ENCODE data around the gene NINL.
"Not testable (repeated sequence)": the region's sequence is repeated elsewhere in the genome, so short reads cannot be mapped to it uniquely, and the experiment has no call there.

DNA sequence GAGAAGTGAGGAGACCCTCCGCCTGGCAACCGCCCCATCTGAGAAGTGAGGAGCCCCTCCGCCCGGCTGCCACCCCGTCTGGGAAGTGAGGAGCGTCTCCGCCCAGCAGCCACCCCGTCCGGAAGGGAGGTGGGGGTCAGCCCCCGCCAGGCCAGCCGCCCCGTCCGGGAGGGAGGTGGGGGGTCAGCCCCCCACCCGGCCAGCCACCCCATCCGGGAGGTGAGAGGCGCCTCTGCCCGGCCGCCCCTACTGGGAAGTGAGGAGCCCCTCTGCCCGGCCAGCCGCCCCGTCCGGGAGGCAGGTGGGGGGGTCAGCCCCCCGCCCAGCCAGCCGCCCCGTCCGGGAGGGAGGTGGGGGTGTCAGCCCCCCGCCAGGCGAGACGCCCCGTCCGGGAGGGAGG lies 23.6 kb downstream of the NINL start:
- TF ChIP-seq, protein P1, sequence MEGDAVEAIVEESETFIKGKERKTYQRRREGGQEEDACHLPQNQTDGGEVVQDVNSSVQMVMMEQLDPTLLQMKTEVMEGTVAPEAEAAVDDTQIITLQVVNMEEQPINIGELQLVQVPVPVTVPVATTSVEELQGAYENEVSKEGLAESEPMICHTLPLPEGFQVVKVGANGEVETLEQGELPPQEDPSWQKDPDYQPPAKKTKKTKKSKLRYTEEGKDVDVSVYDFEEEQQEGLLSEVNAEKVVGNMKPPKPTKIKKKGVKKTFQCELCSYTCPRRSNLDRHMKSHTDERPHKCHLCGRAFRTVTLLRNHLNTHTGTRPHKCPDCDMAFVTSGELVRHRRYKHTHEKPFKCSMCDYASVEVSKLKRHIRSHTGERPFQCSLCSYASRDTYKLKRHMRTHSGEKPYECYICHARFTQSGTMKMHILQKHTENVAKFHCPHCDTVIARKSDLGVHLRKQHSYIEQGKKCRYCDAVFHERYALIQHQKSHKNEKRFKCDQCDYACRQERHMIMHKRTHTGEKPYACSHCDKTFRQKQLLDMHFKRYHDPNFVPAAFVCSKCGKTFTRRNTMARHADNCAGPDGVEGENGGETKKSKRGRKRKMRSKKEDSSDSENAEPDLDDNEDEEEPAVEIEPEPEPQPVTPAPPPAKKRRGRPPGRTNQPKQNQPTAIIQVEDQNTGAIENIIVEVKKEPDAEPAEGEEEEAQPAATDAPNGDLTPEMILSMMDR (IDR thresholded peaks at IDR 0.05; ENCODE audit: low read depth, low read length, missing input control) = not testable (repeated sequence)
- TF ChIP-seq, protein P2, sequence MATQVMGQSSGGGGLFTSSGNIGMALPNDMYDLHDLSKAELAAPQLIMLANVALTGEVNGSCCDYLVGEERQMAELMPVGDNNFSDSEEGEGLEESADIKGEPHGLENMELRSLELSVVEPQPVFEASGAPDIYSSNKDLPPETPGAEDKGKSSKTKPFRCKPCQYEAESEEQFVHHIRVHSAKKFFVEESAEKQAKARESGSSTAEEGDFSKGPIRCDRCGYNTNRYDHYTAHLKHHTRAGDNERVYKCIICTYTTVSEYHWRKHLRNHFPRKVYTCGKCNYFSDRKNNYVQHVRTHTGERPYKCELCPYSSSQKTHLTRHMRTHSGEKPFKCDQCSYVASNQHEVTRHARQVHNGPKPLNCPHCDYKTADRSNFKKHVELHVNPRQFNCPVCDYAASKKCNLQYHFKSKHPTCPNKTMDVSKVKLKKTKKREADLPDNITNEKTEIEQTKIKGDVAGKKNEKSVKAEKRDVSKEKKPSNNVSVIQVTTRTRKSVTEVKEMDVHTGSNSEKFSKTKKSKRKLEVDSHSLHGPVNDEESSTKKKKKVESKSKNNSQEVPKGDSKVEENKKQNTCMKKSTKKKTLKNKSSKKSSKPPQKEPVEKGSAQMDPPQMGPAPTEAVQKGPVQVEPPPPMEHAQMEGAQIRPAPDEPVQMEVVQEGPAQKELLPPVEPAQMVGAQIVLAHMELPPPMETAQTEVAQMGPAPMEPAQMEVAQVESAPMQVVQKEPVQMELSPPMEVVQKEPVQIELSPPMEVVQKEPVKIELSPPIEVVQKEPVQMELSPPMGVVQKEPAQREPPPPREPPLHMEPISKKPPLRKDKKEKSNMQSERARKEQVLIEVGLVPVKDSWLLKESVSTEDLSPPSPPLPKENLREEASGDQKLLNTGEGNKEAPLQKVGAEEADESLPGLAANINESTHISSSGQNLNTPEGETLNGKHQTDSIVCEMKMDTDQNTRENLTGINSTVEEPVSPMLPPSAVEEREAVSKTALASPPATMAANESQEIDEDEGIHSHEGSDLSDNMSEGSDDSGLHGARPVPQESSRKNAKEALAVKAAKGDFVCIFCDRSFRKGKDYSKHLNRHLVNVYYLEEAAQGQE (IDR thresholded peaks at IDR 0.05) = not testable (repeated sequence)
- not testable (repeated sequence) for TF ChIP-seq TAF1 (conservative IDR thresholded peaks at IDR 0.05); FOXA1 (IDR thresholded peaks at IDR 0.05); RAD21 (IDR thresholded peaks at IDR 0.05)

Data from liver (tissue), 3 donors.